Measurements from ENCODE around the gene NTRK2.

- no peak for TF ChIP-seq POLR2A (IDR thresholded peaks at IDR 0.05)
- no peak for TF ChIP-seq CTCF (IDR thresholded peaks at IDR 0.05)
- TF ChIP-seq EP300 (IDR thresholded peaks at IDR 0.05) = no peak
- no peak for TF ChIP-seq POLR2AphosphoS5 (IDR thresholded peaks at IDR 0.05)
Measured at GRCh38 chr9:85009251-85009650, 339.7 kb downstream of the NTRK2 start.
